GM23248 (cell line): ENCODE data around the gene SFMBT1. TPM values are rescaled to one million over a fixed set of nuclear protein-coding genes. Genes with fewer than 3 reads are reported as not detected.

Experiments used
- DNase-seq: peaks from one replicate; pipeline ENCODE4 v3.0.0-alpha.2; 2015
- H2AFZ ChIP-seq: fragments of 200-600 bp; sonication (generic); 2 replicates; pipeline ENCODE4 v1.6.1; 2016; ENCODE audit warnings: antibody characterized with exemption
- H3F3A ChIP-seq: fragments of 200-600 bp; sonication (generic); 2 replicates; pipeline ENCODE4 v1.6.1; 2016; ENCODE audit warnings: mild to moderate bottlenecking, antibody characterized with exemption, mixed run types; ENCODE audit not compliant: insufficient read depth
- H3K27ac ChIP-seq: fragments of 200-600 bp; sonication (generic); 2 replicates; pipeline ENCODE4 v1.5.1; 2016; ENCODE audit warnings: mild to moderate bottlenecking
- H3K27me3 ChIP-seq: fragments of 200-600 bp; sonication (generic); replicated peaks from 2 replicates; pipeline ENCODE4 v1.6.1; 2016; ENCODE audit warnings: mild to moderate bottlenecking; ENCODE audit not compliant: insufficient read depth
- H3K36me3 ChIP-seq: fragments of 200-600 bp; sonication (generic); 2 replicates; pipeline ENCODE4 v1.6.1; 2016; ENCODE audit warnings: low read depth, mild to moderate bottlenecking
- H3K4me1 ChIP-seq: fragments of 200-600 bp; sonication (generic); 2 replicates; pipeline ENCODE4 v1.6.1; 2016; ENCODE audit warnings: mild to moderate bottlenecking; ENCODE audit not compliant: insufficient read depth
- H3K4me2 ChIP-seq: fragments of 200-600 bp; sonication (generic); one replicate; pipeline ENCODE4 v1.6.1; 2016; ENCODE audit warnings: mild to moderate bottlenecking; ENCODE audit not compliant: unreplicated experiment
- H3K4me3 ChIP-seq: fragments of 200-600 bp; sonication (generic); 2 replicates; pipeline ENCODE4 v1.5.1; 2016; ENCODE audit warnings: mild to moderate bottlenecking
- H3K79me2 ChIP-seq: fragments of 200-600 bp; sonication (generic); 2 replicates; pipeline ENCODE4 v1.6.1; 2016; ENCODE audit warnings: mild to moderate bottlenecking; ENCODE audit not compliant: insufficient read depth
- H3K9ac ChIP-seq: fragments of 200-600 bp; sonication (generic); 2 replicates; pipeline ENCODE4 v1.6.1; 2016; ENCODE audit warnings: mild to moderate bottlenecking
- H3K9me2 ChIP-seq: fragments of 200-600 bp; sonication (generic); 2 replicates; pipeline ENCODE4 v1.6.1; 2016; ENCODE audit warnings: mixed run types, mild to moderate bottlenecking, moderate library complexity; ENCODE audit not compliant: insufficient read depth
- H3K9me3 ChIP-seq: fragments of 200-600 bp; sonication (generic); one replicate; pipeline ENCODE4 v1.6.1; 2017; ENCODE audit warnings: low read depth
- H4K20me1 ChIP-seq: fragments of 200-600 bp; sonication (generic); 2 replicates; pipeline ENCODE4 v1.6.0; 2016; ENCODE audit not compliant: insufficient read depth
- EZH2 ChIP-seq: fragments of 200-600 bp; sonication (generic); IDR thresholded peaks from 2 replicates; pipeline ENCODE4 v1.6.1; 2018; ENCODE audit warnings: antibody characterized with exemption, mild to moderate bottlenecking; ENCODE audit not compliant: insufficient read depth, poor library complexity, severe bottlenecking
- EZH2phosphoT487 ChIP-seq: fragments of 200-600 bp; sonication (generic); IDR thresholded peaks from 2 replicates; pipeline ENCODE4 v1.6.1; 2018; ENCODE audit warnings: antibody characterized with exemption, moderate library complexity, mild to moderate bottlenecking, low read depth; ENCODE audit not compliant: insufficient read depth
- WGBS, 2 experiments: methylation state at CpG; one replicate each; pipeline ENCODE4 v1.1.6; 2015 to 2017; ENCODE audit warnings: low lambda C conversion rate in 2 of 2, low coverage in 1 of 2; ENCODE audit errors: missing lambda C conversion rate in 2 of 2; 5-methylcytosine and 5-hydroxymethylcytosine counted together
- in situ Hi-C: fragments of 300-500 bp; cut with MboI; formaldehyde crosslinking; loops from 2 replicates; pipeline ENCODE4 v1.15.0; 2020
- polyA plus RNA-seq: library from polyadenylated mRNA; unstranded; fragments of >200 nt; fragmentation: Nextera tagmentation; extraction: Ambion mirVana; gene quantifications from 2 replicates; pipeline ENCODE4 v1.2.1, GENCODE V29; 2016
- total RNA-seq: library from RNA; depleted of rRNA; stranded (reverse); fragments of >200 nt; shearing (Covaris generic); gene quantifications from 2 replicates; pipeline ENCODE4 v1.2.3, GENCODE V29; 2014

The SFMBT1 gene
- total and polyA plus RNA-seq, 2 experiments from 2014 or later: 2.3 to 2.6 TPM

DNA sequence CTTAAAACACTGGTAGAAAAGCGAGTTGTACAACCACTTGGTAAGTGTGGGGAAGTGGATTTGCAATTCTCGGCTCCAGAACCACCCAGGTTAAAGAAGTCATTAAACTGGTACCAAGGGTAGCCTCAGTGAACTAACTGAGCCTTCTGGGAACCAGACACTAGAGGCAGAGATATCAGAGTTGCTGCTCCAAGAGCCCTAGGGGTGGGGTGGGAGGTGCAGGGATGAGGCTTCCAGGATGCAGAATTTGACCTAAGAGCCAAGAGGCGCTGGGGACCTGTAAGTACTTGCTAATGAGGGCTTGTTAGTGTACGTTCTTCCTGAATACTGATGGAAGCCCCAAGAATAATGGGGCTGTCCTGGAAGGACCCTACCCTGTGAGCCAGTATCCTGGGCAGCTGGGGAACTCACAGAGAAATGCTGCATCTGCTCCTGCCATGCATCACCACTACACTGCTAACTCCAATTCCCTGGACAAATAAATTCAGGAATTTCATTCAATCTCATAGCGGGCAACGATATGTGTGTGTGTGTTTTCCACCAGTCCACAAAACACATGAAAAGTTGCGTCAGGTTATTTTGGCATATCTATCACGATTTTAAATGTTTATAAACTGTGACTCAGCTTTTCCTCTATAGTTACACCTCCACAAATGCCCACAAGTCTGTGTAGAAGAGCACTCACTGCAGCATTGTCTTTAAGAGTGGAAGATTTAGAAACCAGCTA lies 172.3 kb downstream of the SFMBT1 start:
- Histone ChIP-seq H3K36me3 (no peaks in the 10 kb centered on the region), H3K9me2 (no peaks in the 10 kb centered on the region), H3K27me3 (no peaks in the 10 kb centered on the region), H3K9ac (no peak overlapping the region), H4K20me1 (no peaks in the 10 kb centered on the region), H3F3A (no peaks in the 10 kb centered on the region), H2AFZ (no peak overlapping the region), H3K4me2 (no peak overlapping the region), H3K4me1 (no peaks in the 10 kb centered on the region), H3K79me2 (peaks cover 14% of the 10 kb centered on the region; the same call in 1 of the 2 replicates), H3K9me3 (no peaks in the 10 kb centered on the region), H3K4me3 (no peak overlapping the region), H3K27ac (no peak overlapping the region)
- DNase-seq: peak; percentile 65
- WGBS, 2 experiments: 86% methylated on average over 8 of the region's 8 CpGs
- in situ Hi-C loops: no loop called here
- TF ChIP-seq EZH2phosphoT487: no peak
- TF ChIP-seq EZH2: no peak

DNA sequence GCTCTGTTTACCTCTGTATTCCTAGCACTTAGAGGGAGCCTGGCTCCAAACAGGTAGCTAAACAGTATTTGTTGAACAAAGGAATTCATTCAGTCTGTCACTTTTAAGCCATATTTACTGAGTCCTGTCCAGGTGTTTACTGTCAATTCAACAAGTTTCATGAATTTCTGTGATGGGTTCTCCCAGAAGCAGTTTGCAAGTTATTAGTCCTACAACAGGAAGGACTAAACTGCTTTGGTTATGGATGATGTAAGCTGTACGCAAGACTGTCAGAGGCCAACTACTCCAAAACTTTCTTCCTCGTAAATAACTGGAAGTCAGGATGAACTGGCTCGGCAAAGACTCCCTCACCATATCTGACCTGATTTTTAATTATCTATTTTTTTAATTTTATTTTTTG lies 173.6 kb downstream of the SFMBT1 start:
- Histone ChIP-seq H3K36me3 (no peaks in the 10 kb centered on the region), H3K4me2 (no peak overlapping the region), H3K4me3 (no peak overlapping the region), H3K79me2 (peaks cover 14% of the 10 kb centered on the region; the same call in 1 of the 2 replicates), H3K9me3 (no peaks in the 10 kb centered on the region), H3K9me2 (no peaks in the 10 kb centered on the region), H3K9ac (no peak overlapping the region), H3K27me3 (no peaks in the 10 kb centered on the region), H3K4me1 (no peaks in the 10 kb centered on the region), H3F3A (no peaks in the 10 kb centered on the region), H2AFZ (no peak overlapping the region), H3K27ac (no peak overlapping the region), H4K20me1 (no peaks in the 10 kb centered on the region)
- TF ChIP-seq EZH2phosphoT487 (no peak), EZH2 (no peak)
- WGBS, 2 experiments: 96 to 97% methylated on average over 3 of the region's 3 CpGs
- DNase-seq: no peak
- in situ Hi-C loops: no loop called here

DNA sequence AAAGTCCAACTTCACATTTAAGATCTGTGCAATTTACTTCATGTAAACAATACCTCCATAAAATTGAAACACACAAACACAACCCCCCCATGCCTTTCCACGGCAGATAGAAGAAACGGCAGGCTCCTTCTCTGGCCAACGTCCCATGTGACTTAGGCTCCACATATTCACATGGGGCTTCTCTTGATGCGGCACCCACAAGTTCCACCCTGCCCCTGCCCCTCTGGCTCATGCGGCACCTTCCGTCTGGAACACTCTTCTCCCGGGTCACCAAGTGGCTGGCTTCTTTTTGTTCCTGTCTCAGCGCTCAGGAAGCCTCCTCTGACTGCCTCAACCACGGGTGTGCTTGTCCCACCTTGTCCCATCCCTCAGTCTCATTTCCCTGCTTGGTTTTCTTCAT lies 174.1 kb downstream of the SFMBT1 start:
- Histone ChIP-seq H2AFZ (no peak overlapping the region), H4K20me1 (no peaks in the 10 kb centered on the region), H3F3A (no peaks in the 10 kb centered on the region), H3K4me3 (no peak overlapping the region), H3K4me2 (no peak overlapping the region), H3K9ac (no peak overlapping the region), H3K27ac (no peak overlapping the region), H3K9me2 (no peaks in the 10 kb centered on the region), H3K9me3 (no peaks in the 10 kb centered on the region), H3K79me2 (peaks cover 14% of the 10 kb centered on the region; the same call in 1 of the 2 replicates), H3K4me1 (no peaks in the 10 kb centered on the region), H3K27me3 (no peaks in the 10 kb centered on the region), H3K36me3 (no peaks in the 10 kb centered on the region)
- DNase-seq: no peak
- in situ Hi-C loops: no loop called here
- no peak for TF ChIP-seq EZH2
- TF ChIP-seq EZH2phosphoT487: no peak
- WGBS, 2 experiments: 87 to 89% methylated on average over 9 of the region's 9 CpGs

DNA sequence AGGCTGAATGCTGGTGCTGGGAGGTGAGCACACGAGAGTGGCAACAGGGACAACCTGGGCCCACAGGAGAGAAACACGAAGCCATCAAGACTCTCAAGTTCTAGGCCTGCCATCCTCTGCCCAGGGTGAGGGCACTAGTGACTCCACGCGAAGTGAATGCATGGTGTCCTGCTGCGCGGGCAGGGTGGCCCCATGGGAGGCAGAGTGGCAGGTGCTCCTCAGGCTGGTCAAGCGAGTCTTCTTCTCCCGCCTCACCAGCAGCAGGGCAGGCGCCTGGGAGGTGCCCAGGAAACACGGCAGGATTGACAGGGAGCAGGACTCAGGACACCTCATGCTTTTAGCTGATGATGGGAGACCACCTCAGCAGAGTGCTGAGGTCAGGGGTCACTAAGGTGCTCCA lies 175.4 kb downstream of the SFMBT1 start:
- no peak overlapping the region for H3K4me3 ChIP-seq
- H3K79me2 ChIP-seq: peaks cover 6% of the 10 kb centered on the region; the same call in 1 of the 2 replicates
- TF ChIP-seq EZH2 (no peak), EZH2phosphoT487 (no peak)
- no peaks in the 10 kb centered on the region for H3F3A ChIP-seq
- H3K27ac ChIP-seq: no peak overlapping the region
- no peaks in the 10 kb centered on the region for H3K4me1 ChIP-seq
- no peaks in the 10 kb centered on the region for H4K20me1 ChIP-seq
- no peak overlapping the region for H3K4me2 ChIP-seq
- in situ Hi-C loops: no loop called here
- 88 to 95% methylated on average over 9 to 10 of the region's 10 CpGs for WGBS, 2 experiments
- no peaks in the 10 kb centered on the region for H3K27me3 ChIP-seq
- no peaks in the 10 kb centered on the region for H3K9me3 ChIP-seq
- no peak for DNase-seq
- no peak overlapping the region for H2AFZ ChIP-seq
- H3K9me2 ChIP-seq: no peaks in the 10 kb centered on the region
- no peaks in the 10 kb centered on the region for H3K36me3 ChIP-seq
- H3K9ac ChIP-seq: no peak overlapping the region
